ENCODE data around the gene MTIF2. TPM values are rescaled to one million over a fixed set of nuclear protein-coding genes. Genes with fewer than 3 reads are reported as not detected.
"Not testable (repeated sequence)": the region's sequence is repeated elsewhere in the genome, so short reads cannot be mapped to it uniquely, and the experiment has no call there.

Gene MTIF2
- polyA plus RNA-seq, 3 donors: 37.6 to 48.2 (median 41.2) TPM

GRCh38 chr2:55223958-55224760, 44.9 kb downstream of the MTIF2 start:
- DNase-seq: no peak

- no peak for DNase-seq
Measured at GRCh38 chr2:55213822-55214221, 55.2 kb downstream of the MTIF2 start.

- DNase-seq: no peak
Measured at GRCh38 chr2:55204950-55205349, 64.1 kb downstream of the MTIF2 start.

GRCh38 chr2:55204536-55204935, 64.5 kb downstream of the MTIF2 start:
- DNase-seq: no peak

GRCh38 chr2:55200416-55200815, 68.6 kb downstream of the MTIF2 start:
- DNase-seq: no peak

- no peak for DNase-seq
Measured at GRCh38 chr2:55196526-55196925, 72.5 kb downstream of the MTIF2 start.

GRCh38 chr2:55191888-55192287, 77.1 kb downstream of the MTIF2 start:
- not testable (repeated sequence) for DNase-seq

GRCh38 chr2:55186837-55187236, 82.2 kb downstream of the MTIF2 start:
- DNase-seq: not testable (repeated sequence)

Other genes starting within 250 kb of the MTIF2 start
- 100 to 1,000 TPM; 305 to 369 (median 309) TPM for gene RTN4, start 218.8 kb downstream of the MTIF2 start, polyA plus RNA-seq (ENCODE audit: insufficient read length in 3 of 3)
- 10 to 100 TPM; 16.6 to 33.0 (median 30.4) TPM for gene CLHC1, start 36.9 kb downstream of the MTIF2 start, polyA plus RNA-seq (ENCODE audit: insufficient read length in 3 of 3)
- gene RPS27A, start 36.5 kb downstream of the MTIF2 start, polyA plus RNA-seq (ENCODE audit: insufficient read length in 3 of 3): 1,000 to 10,000 TPM; 1,638 to 2,034 (median 1,740) TPM
- gene CCDC88A, start 150.6 kb upstream of the MTIF2 start, polyA plus RNA-seq (ENCODE audit: insufficient read length in 3 of 3): 10 to 100 TPM; 50.7 to 79.0 (median 71.5) TPM